ENCODE data around the gene SGPP1.
"Not testable (repeated sequence)": the region's sequence is repeated elsewhere in the genome, so short reads cannot be mapped to it uniquely, and the experiment has no call there.

SGPP1 gene

DNA sequence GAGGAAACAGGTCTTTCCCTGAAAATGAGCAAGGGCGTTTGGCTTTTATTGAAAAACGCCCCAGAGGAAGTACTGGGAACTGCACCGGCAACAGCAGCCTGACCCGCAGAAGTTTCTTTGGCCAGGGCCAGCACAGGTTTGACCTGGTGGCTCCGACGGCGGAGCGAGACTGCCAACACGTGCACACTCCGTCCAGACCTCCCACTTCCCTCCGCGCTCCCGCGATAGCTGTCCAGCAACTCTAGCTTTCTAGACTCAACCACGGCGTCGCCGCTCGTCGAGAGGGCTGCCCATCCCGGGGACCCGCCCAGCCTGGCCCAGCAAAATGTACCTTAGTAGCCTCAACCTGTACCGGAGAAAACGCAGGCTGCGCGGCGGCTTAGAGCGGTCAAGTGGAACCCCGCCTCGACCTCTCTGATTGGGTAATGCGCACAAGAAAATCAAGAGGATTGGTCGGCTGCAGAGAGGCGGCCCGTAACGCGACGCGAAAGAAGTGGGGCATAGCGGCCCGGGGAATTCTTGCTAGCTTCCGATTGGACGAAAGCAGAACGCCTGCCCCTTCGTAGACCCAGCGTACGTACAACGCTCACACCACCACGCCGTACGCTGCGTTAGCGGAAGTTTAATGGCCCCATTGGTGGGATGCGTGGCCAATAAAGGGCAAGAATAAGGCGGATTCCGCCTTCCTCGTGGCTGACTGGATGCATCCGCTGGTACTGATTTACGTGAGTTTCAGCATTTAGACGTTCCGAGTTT is 86.2 kb downstream of the SGPP1 start, which contains the start of gene WDR89:
WDR89 (minus strand) TSS at position 399 of the 756 bp plus-strand sequence. CDS start 41,929 bp downstream, outside the sequence.
- DNase-seq (ENCODE audit: low read depth in 1 of 2, low spot score in 1 of 2), result peak; percentile 85 to 91

DNA sequence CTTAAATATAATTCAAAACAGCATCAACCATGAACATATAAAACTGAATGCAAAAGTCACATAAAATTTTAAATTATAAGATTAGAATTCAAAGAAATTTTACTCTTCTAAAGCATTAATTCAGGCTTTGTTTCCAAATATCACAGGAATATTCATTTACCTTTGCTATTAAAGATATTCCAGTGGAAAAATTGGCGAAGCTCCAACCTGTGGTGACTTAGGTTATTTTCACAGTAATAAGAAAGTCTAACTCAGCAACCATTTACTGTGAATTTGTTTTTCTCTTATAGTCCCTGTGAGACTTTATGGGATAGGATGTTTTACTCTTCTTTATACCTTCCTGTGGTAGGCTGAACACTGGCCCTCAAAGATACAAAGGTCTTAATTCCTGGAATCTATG is 89.4 kb downstream of the SGPP1 start:
- DNase-seq (ENCODE audit: low read depth in 1 of 2, low spot score in 1 of 2), result no peak

DNA sequence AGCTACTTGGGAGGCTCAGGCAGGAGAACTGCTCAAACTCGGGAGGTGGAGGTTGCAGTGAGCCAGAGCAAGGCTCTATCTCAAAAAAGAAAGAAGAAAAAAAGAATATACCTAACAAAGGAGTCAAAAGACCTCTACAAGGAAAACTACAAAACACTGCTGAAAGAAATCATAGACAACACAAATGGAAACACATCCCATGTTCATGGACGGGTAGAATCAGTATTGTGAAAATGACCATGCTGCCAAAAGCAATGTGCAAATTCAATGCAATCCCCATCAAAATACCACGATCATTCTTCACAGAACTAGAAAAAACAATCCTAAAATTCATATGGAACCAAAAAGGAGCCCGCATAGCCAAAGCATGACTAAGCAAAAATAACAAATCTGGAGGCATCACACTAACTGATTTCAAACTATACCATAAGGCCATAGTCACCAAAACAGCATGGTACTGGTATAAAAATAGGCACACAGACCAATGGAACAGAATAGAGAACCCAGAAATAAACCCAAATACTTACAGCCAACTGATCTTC is 91.7 kb downstream of the SGPP1 start:
- DNase-seq (ENCODE audit: low read depth in 1 of 2, low spot score in 1 of 2), result not testable (repeated sequence)
